Measurements from ENCODE around the gene ABHD5.
"Not testable (repeated sequence)": the region's sequence is repeated elsewhere in the genome, so short reads cannot be mapped to it uniquely, and the experiment has no call there.

- not testable (repeated sequence) for TF ChIP-seq GABPA (IDR thresholded peaks at IDR 0.05; ENCODE audit: low read depth); POLR2AphosphoS5 (IDR thresholded peaks at IDR 0.05; ENCODE audit: low read depth, low read length); EP300 (IDR thresholded peaks at IDR 0.05; ENCODE audit: borderline replicate concordance in 1 of 2, low read depth in 1 of 2, low read length in 1 of 2); RCOR1 (IDR thresholded peaks at IDR 0.05; ENCODE audit: low read length); ZBTB33 (IDR thresholded peaks at IDR 0.05; ENCODE audit: borderline replicate concordance, low read depth); TAF1 (IDR thresholded peaks at IDR 0.05; ENCODE audit: borderline replicate concordance, low read depth, low read length)
These were observed 9.9 kb upstream of the ABHD5 start for GRCh38 chr3:43680857-43681256.
